ENCODE data around the gene HBG2.

The HBG2 gene

DNA sequence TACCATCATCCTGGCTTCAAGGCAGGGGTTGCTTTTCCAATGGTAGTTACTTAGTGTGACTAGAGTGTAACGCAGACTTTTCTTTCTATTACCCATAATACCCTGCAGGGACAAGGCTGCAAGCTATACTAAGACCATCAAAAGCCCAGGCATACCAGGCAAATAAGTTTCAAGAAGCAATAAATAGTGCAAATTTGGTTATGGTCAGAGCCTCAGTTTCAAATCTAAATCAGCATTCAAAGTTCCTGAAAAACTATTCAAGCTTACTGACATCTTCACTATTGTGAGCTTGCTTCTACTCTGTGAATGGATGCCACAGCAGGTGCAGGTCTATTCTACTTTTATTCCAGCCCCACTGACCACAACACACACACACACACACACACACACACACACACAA is 25.2 kb downstream of the HBG2 start:
- DNase-seq (ENCODE audit: low read depth): no peak

GRCh38 chr11:5228124-5228523 is 26.5 kb downstream of the HBG2 start:
- no peak for DNase-seq (ENCODE audit: low read depth)

GRCh38 chr11:5227681-5228080 is 26.9 kb downstream of the HBG2 start:
- DNase-seq (ENCODE audit: low read depth): no peak

DNA sequence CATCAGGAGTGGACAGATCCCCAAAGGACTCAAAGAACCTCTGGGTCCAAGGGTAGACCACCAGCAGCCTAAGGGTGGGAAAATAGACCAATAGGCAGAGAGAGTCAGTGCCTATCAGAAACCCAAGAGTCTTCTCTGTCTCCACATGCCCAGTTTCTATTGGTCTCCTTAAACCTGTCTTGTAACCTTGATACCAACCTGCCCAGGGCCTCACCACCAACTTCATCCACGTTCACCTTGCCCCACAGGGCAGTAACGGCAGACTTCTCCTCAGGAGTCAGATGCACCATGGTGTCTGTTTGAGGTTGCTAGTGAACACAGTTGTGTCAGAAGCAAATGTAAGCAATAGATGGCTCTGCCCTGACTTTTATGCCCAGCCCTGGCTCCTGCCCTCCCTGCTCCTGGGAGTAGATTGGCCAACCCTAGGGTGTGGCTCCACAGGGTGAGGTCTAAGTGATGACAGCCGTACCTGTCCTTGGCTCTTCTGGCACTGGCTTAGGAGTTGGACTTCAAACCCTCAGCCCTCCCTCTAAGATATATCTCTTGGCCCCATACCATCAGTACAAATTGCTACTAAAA is 27.8 kb downstream of the HBG2 start, which contains the start of gene HBB:
HBB (minus strand) TSS at position 340 of the 579 bp plus-strand sequence; CDS start at position 290, 50 bp downstream.
- DNase-seq (ENCODE audit: low read depth): no peak

DNA sequence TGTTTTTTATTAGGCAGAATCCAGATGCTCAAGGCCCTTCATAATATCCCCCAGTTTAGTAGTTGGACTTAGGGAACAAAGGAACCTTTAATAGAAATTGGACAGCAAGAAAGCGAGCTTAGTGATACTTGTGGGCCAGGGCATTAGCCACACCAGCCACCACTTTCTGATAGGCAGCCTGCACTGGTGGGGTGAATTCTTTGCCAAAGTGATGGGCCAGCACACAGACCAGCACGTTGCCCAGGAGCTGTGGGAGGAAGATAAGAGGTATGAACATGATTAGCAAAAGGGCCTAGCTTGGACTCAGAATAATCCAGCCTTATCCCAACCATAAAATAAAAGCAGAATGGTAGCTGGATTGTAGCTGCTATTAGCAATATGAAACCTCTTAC is 29.1 kb downstream of the HBG2 start:
- no peak for DNase-seq (ENCODE audit: low read depth)

DNA sequence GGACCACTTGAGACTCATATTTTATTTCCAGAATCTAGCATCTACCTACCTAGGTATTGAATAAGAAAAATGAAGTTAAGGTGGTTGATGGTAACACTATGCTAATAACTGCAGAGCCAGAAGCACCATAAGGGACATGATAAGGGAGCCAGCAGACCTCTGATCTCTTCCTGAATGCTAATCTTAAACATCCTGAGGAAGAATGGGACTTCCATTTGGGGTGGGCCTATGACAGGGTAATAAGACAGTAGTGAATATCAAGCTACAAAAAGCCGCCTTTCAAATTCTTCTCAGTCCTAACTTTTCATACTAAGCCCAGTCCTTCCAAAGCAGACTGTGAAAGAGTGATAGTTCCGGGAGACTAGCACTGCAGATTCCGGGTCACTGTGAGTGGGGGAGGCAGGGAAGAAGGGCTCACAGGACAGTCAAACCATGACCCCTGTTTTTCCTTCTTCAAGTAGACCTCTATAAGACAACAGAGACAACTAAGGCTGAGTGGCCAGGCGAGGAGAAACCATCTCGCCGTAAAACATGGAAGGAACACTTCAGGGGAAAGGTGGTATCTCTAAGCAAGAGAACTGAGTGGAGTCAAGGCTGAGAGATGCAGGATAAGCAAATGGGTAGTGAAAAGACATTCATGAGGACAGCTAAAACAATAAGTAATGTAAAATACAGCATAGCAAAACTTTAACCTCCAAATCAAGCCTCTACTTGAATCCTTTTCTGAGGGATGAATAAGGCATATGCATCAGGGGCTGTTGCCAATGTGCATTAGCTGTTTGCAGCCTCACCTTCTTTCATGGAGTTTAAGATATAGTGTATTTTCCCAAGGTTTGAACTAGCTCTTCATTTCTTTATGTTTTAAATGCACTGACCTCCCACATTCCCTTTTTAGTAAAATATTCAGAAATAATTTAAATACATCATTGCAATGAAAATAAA is 29.8 kb downstream of the HBG2 start:
- no peak for DNase-seq (ENCODE audit: low read depth)

DNA sequence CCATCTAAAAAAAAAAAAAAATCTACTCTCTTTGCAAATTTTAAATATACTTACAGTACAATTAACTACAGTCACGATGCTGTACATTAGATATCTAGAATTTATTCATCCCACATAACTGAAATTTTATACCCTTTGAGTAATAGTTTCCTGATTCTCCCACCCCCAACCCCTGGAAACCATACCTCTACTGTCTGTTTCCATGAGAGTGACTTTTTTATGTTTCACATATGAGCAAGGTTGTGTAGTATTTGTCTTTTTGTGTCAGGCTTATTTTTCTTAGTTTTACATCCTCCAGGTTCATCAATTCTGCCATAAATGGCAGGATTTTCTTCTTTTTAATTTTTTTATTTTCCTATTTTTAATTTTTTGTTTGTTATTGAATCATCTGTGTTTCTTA is 30.9 kb downstream of the HBG2 start:
- DNase-seq (ENCODE audit: low read depth): no peak

GRCh38 chr11:5223146-5223545 is 31.4 kb downstream of the HBG2 start:
- no peak for DNase-seq (ENCODE audit: low read depth)

DNA sequence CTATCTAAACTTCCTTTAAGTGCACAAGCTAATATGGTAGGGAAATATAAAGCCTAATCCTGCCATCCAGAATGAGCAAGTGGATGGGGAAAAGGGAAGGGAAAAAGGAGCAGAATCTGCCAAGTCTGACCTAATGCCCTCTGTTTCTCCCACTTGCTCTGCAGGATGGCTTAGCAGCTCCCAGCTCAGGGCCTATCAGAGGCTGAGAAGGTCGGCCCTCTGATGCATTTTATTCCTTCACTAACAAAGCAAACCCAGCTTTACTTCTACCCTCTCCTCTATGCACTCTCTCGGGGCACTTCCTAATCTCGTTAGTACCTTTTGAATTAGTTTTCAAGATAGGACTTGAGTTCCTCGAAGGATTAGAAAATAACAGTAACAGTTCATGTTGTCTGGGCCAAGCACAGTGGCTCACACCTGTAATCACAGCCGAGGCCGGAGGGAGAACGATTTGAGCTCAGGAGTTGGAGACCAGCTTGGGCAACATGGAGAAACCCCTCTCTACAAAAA is 44.1 kb downstream of the HBG2 start:
- no peak for DNase-seq (ENCODE audit: low read depth)

DNA sequence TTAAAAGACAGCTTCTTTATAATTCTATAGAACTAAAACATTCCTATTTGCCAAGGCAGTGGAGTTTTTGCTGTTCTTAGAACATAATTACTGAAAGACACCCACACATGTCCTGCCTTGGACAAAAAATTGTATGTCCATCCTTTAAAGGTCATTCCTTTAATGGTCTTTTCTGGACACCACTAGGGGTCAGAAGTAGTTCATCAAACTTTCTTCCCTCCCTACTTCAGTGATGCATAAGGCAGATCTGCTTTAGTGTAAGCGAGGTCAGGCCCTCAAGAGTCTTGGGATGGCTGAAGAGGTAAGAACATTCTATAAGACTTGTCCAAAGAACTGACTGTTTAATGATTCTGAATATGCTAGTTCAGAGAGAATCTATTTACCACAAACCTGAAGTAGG is 49.8 kb downstream of the HBG2 start:
- DNase-seq (ENCODE audit: low read depth): no peak

- no peak for DNase-seq (ENCODE audit: low read depth)
Observed at GRCh38 chr11:5203366-5203765, 51.2 kb downstream of the HBG2 start.

Data from activated T-helper 9 cell treated with anti-CD3 and anti-CD28 coated beads, Interleukin-2, amount 50 U/mL, for 16 hours (primary cell).